ENCODE measurements around the gene CELF6. TPM values are rescaled to one million over a fixed set of nuclear protein-coding genes. Genes with fewer than 3 reads are reported as not detected.

CELF6 gene
- not detected for polyA plus RNA-seq (2013, experiment 1 of 2)
- not detected for polyA plus RNA-seq (2013, experiment 2 of 2)

DNA sequence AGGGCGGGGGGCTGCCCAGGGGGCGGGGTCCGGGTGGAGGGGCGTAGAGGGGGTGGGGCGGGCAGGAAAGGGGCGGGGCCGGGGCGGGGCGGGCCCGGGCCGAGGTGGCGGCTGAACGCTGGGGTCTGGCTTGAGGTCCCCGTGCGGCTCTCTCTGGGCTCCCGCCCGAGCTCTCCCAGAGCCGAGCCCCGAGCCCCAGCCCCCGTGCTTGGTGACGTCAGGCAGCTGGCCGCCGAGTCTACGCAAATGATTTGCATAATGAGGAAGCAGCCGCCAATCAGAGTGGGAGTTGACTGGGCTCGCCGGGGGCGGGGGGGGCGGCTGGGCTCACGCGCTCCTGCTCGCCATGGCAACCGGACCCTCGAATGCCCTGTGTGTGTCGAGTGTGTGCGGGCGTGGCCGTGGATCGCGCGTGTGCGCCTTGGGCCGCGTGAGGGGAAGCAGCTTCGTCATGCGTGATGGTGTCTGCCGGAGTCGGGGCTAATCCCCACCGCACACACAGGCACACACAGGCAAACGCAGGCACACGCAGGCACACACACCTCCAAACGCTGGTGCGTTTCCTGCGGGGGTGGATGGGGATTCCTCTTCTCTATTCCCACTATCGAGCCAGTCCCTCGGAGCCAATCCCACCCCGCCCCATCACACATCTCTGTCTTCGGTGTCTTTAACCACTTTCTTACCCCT is at the start of gene CELF6:
Gene CELF6, minus strand, starts transcription at position 173 of the 687 bp plus-strand sequence. CDS start 283 bp downstream, outside the sequence.
- WGBS, result 1% methylated on average over 53 of the region's 58 CpGs
- Histone ChIP-seq H3K36me3 (ENCODE audit: insufficient read depth, low read length) (no peaks in the 10 kb centered on the region), H3K4me3 (ENCODE audit: low read length) (peak within 1 kb of the TSS; percentile 76), H3K9me3 (ENCODE audit: insufficient read depth, low read depth, low read length) (no peaks in the 10 kb centered on the region), H3K27me3 (ENCODE audit: insufficient read depth, low read length) (peaks cover 58% of the 10 kb centered on the region), H3K4me1 (ENCODE audit: insufficient read depth, low read length) (peaks cover 6% of the 10 kb centered on the region; the same call in 1 of the 2 replicates), H3K9ac (ENCODE audit: low read depth, low read length) (peak within 1 kb of the TSS; percentile 62), H3K27ac (ENCODE audit: low read depth, low read length) (no peak within 1 kb of the TSS)

DNA sequence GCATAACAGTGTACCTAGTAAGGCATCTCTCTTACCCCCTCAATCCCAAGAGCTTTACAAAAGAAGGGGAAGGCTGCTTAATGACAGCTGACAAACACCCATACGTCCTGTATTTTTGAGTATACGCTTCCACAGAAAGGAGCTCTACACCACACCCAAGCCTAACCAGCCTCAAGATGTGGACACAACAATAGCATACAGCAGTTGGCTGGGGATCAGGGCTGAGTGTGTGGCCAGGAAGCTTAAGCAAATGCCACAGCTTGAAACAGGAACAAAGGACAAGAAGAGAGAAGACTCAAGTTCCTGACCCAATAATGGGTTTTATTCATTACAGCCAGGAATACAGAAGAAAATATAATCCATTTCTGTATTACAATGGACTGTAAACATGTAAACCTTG is 48.9 kb upstream of the CELF6 start:
- 100% methylated on average over 1 of the region's 2 CpGs for WGBS
- H3K27me3 ChIP-seq (ENCODE audit: insufficient read depth, low read length), result no peaks in the 10 kb centered on the region
- no peak overlapping the region for H3K4me3 ChIP-seq (ENCODE audit: low read length)
- no peak overlapping the region for H3K9ac ChIP-seq (ENCODE audit: low read depth, low read length)
- H3K36me3 ChIP-seq (ENCODE audit: insufficient read depth, low read length), result peaks cover 5% of the 10 kb centered on the region; the same call in 1 of the 2 replicates
- H3K4me1 ChIP-seq (ENCODE audit: insufficient read depth, low read length), result no peaks in the 10 kb centered on the region
- no peaks in the 10 kb centered on the region for H3K9me3 ChIP-seq (ENCODE audit: insufficient read depth, low read depth, low read length)
- no peak overlapping the region for H3K27ac ChIP-seq (ENCODE audit: low read depth, low read length)

- no peaks in the 10 kb centered on the region for H3K27me3 ChIP-seq (ENCODE audit: insufficient read depth, low read length)
- no peak overlapping the region for H3K4me3 ChIP-seq (ENCODE audit: low read length)
- no peaks in the 10 kb centered on the region for H3K9me3 ChIP-seq (ENCODE audit: insufficient read depth, low read depth, low read length)
- H3K9ac ChIP-seq (ENCODE audit: low read depth, low read length), result no peak overlapping the region
- no peak overlapping the region for H3K27ac ChIP-seq (ENCODE audit: low read depth, low read length)
- peaks cover 5% of the 10 kb centered on the region; the same call in 1 of the 2 replicates for H3K36me3 ChIP-seq (ENCODE audit: insufficient read depth, low read length)
- 90% methylated on average over 2 of the region's 2 CpGs for WGBS
- no peaks in the 10 kb centered on the region for H3K4me1 ChIP-seq (ENCODE audit: insufficient read depth, low read length)
These were observed 48.4 kb upstream of the CELF6 start for GRCh38 chr15:72368325-72368724.

DNA sequence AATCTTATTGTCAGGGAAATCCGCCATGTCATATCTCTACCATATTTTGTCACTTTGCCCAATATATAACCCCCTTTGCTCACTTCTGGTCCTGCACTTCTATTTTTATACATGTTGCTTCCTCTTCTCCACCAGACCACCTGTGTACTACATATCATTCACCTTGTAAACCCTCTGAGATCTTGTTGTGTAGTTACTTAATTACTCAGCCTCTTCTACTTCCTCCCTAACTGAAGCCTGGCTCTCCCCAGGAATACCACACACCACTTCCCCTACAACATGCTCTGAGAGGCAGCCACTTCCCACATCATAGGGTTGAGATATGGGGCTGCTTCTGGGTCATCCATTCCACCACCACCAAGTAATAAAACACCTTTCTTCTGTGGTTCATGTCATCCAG is 45.9 kb upstream of the CELF6 start:
- H3K36me3 ChIP-seq (ENCODE audit: insufficient read depth, low read length), result peaks cover 5% of the 10 kb centered on the region; the same call in 1 of the 2 replicates
- H3K4me1 ChIP-seq (ENCODE audit: insufficient read depth, low read length), result no peaks in the 10 kb centered on the region
- no peak overlapping the region for H3K4me3 ChIP-seq (ENCODE audit: low read length)
- no peaks in the 10 kb centered on the region for H3K27me3 ChIP-seq (ENCODE audit: insufficient read depth, low read length)
- no peak overlapping the region for H3K27ac ChIP-seq (ENCODE audit: low read depth, low read length)
- 89% methylated on average over 1 of the region's 1 CpG for WGBS
- H3K9me3 ChIP-seq (ENCODE audit: insufficient read depth, low read depth, low read length), result no peaks in the 10 kb centered on the region
- H3K9ac ChIP-seq (ENCODE audit: low read depth, low read length), result no peak overlapping the region

DNA sequence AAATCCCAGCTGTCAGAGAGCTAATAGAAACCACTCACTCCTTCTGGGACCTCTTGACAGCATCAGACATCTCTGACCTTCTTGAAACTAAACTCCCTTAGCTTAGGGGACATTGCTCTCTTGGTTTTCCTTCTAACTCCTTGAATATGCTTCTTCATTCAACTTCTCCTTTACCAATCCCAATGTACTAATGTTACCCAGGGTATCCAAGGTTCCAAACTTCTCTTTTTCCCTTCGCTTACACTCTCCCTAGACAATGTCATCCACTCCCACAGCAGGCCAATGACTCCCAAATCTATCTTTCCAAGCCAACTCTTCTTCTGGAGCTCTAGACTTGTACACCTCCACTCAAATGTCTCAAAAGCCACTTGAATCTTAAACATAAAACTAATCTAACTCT is 41.2 kb upstream of the CELF6 start:
- Histone ChIP-seq H3K27ac (ENCODE audit: low read depth, low read length) (no peak overlapping the region), H3K9ac (ENCODE audit: low read depth, low read length) (no peak overlapping the region), H3K4me3 (ENCODE audit: low read length) (no peak overlapping the region), H3K27me3 (ENCODE audit: insufficient read depth, low read length) (no peaks in the 10 kb centered on the region), H3K9me3 (ENCODE audit: insufficient read depth, low read depth, low read length) (no peaks in the 10 kb centered on the region), H3K36me3 (ENCODE audit: insufficient read depth, low read length) (peaks cover 2% of the 10 kb centered on the region), H3K4me1 (ENCODE audit: insufficient read depth, low read length) (no peaks in the 10 kb centered on the region)
- WGBS, result 93% methylated on average over 1 of the region's 1 CpG

DNA sequence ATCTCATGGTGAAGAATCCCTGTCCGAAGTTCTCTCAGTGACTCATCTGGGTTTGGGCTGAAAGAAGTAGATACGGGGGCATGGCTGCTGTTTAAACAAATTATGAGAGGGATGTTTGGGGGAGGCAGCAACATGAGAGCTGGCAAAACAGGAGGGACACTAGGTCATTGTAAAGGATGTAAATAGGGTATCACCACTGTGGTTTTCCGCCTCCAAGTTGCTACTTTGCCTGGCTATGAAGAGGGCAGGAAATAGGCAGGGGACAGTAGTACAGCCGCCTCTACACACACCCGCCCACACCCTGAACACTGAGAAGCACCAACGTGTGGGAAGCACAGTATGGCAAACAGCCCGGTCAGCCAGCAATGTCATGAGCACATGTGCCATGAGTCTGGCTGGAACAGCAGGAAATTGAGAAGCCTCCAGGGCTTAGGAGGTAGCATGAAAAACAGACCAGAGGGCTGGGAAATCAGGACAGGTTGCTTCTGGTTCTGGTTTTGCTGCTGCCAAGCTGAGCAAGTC is 38.8 kb upstream of the CELF6 start:
- H3K27me3 ChIP-seq (ENCODE audit: insufficient read depth, low read length), result no peaks in the 10 kb centered on the region
- no peaks in the 10 kb centered on the region for H3K9me3 ChIP-seq (ENCODE audit: insufficient read depth, low read depth, low read length)
- H3K4me1 ChIP-seq (ENCODE audit: insufficient read depth, low read length), result no peaks in the 10 kb centered on the region
- 91% methylated on average over 7 of the region's 7 CpGs for WGBS
- H3K9ac ChIP-seq (ENCODE audit: low read depth, low read length), result no peak overlapping the region
- no peak overlapping the region for H3K4me3 ChIP-seq (ENCODE audit: low read length)
- H3K36me3 ChIP-seq (ENCODE audit: insufficient read depth, low read length), result peaks cover 25% of the 10 kb centered on the region
- H3K27ac ChIP-seq (ENCODE audit: low read depth, low read length), result no peak overlapping the region

DNA sequence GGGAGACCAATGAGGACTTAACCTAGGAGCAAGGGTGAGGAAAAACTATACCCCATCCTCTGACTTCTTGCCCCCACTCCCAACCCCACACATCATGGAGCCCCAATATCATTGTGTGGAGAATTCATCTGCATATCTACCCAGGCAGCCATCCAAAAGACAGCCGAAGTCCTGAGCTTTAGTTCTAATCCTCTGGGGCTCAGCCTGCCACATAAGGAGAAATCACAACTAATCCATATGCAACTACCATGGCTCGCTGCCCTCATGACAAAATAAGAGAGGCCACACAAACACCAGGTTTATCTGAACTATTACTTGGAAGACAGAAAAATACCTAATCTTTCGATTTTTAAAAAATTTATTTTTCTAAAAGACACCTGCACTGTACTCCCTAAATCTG is 38.2 kb upstream of the CELF6 start:
- H3K36me3 ChIP-seq (ENCODE audit: insufficient read depth, low read length), result peaks cover 30% of the 10 kb centered on the region
- no peak overlapping the region for H3K27ac ChIP-seq (ENCODE audit: low read depth, low read length)
- H3K9ac ChIP-seq (ENCODE audit: low read depth, low read length), result no peak overlapping the region
- 90% methylated on average over 3 of the region's 3 CpGs for WGBS
- no peaks in the 10 kb centered on the region for H3K9me3 ChIP-seq (ENCODE audit: insufficient read depth, low read depth, low read length)
- H3K27me3 ChIP-seq (ENCODE audit: insufficient read depth, low read length), result no peaks in the 10 kb centered on the region
- no peaks in the 10 kb centered on the region for H3K4me1 ChIP-seq (ENCODE audit: insufficient read depth, low read length)
- H3K4me3 ChIP-seq (ENCODE audit: low read length), result no peak overlapping the region

DNA sequence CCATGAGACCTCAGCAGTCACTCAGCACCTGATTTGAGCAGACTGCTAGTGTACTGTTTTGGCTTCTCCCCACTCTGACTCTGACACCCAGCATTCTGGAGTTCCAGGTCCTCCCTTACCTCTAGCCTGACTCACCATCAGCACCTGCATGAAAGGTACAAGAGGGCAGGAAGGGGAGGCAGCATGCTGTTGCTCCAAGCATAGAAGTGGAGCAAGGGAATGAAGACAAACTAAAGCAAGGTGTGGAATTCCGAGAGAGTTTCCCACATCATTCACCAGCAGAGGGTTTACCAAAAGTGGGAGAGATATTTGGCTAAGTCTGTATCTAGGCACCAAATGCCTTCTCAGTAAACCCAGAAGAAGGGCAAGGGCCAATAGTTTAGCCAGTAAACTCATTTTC is 34.5 kb upstream of the CELF6 start:
- Histone ChIP-seq H3K4me1 (ENCODE audit: insufficient read depth, low read length) (no peaks in the 10 kb centered on the region), H3K36me3 (ENCODE audit: insufficient read depth, low read length) (peaks cover 57% of the 10 kb centered on the region), H3K4me3 (ENCODE audit: low read length) (no peak overlapping the region), H3K9me3 (ENCODE audit: insufficient read depth, low read depth, low read length) (no peaks in the 10 kb centered on the region), H3K27ac (ENCODE audit: low read depth, low read length) (no peak overlapping the region), H3K27me3 (ENCODE audit: insufficient read depth, low read length) (no peaks in the 10 kb centered on the region), H3K9ac (ENCODE audit: low read depth, low read length) (no peak overlapping the region)
- WGBS, result no CpG with 5 or more reads among the region's 1 CpG

- Histone ChIP-seq H3K36me3 (ENCODE audit: insufficient read depth, low read length) (peaks cover 69% of the 10 kb centered on the region), H3K4me3 (ENCODE audit: low read length) (no peak overlapping the region), H3K4me1 (ENCODE audit: insufficient read depth, low read length) (no peaks in the 10 kb centered on the region), H3K9ac (ENCODE audit: low read depth, low read length) (no peak overlapping the region), H3K9me3 (ENCODE audit: insufficient read depth, low read depth, low read length) (no peaks in the 10 kb centered on the region), H3K27me3 (ENCODE audit: insufficient read depth, low read length) (no peaks in the 10 kb centered on the region), H3K27ac (ENCODE audit: low read depth, low read length) (no peak overlapping the region)
- 95% methylated on average over 2 of the region's 2 CpGs for WGBS
These were observed 33.3 kb upstream of the CELF6 start for GRCh38 chr15:72353266-72353665.

- H3K9ac ChIP-seq (ENCODE audit: low read depth, low read length), result no peak overlapping the region
- WGBS, result 100% methylated on average over 3 of the region's 3 CpGs
These were observed 25.8 kb upstream of the CELF6 start for GRCh38 chr15:72345806-72346205.

DNA sequence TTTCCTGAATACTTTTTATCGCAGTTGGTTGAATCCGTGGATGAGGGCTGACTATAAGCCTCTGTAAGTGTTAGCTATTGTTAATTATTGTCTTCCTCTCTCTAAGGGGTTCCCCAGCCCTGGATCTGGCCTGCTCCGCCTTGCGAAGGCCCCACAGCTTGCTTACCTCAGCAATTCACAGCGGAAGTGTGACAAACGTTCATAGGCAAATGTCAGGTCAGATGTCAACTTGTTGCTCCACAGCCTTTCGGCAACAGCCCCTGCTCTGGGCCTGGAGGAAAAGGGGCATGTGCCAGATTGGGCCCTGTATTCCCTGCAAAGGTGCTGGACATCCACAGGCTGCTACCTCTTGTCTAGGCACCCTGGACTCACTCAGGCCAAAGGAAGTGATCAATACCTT is 25.3 kb upstream of the CELF6 start:
- H3K9ac ChIP-seq (ENCODE audit: low read depth, low read length), result no peak overlapping the region
- H3K4me1 ChIP-seq (ENCODE audit: insufficient read depth, low read length), result peaks cover 3% of the 10 kb centered on the region; the same call in 1 of the 2 replicates
- H3K4me3 ChIP-seq (ENCODE audit: low read length), result no peak overlapping the region
- peaks cover 62% of the 10 kb centered on the region for H3K36me3 ChIP-seq (ENCODE audit: insufficient read depth, low read length)
- no peak overlapping the region for H3K27ac ChIP-seq (ENCODE audit: low read depth, low read length)
- H3K9me3 ChIP-seq (ENCODE audit: insufficient read depth, low read depth, low read length), result no peaks in the 10 kb centered on the region
- 96% methylated on average over 7 of the region's 7 CpGs for WGBS
- H3K27me3 ChIP-seq (ENCODE audit: insufficient read depth, low read length), result no peaks in the 10 kb centered on the region

More at GRCh38 chr15:72345806-72346205, 25.8 kb upstream of the CELF6 start:
- Histone ChIP-seq H3K4me3 (ENCODE audit: low read length) (no peak overlapping the region), H3K27ac (ENCODE audit: low read depth, low read length) (no peak overlapping the region), H3K4me1 (ENCODE audit: insufficient read depth, low read length) (peaks cover 3% of the 10 kb centered on the region; the same call in 1 of the 2 replicates), H3K36me3 (ENCODE audit: insufficient read depth, low read length) (peaks cover 67% of the 10 kb centered on the region), H3K9me3 (ENCODE audit: insufficient read depth, low read depth, low read length) (no peaks in the 10 kb centered on the region), H3K27me3 (ENCODE audit: insufficient read depth, low read length) (no peaks in the 10 kb centered on the region)

All from HUES64 (cell line).